Measurements from ENCODE around the gene OAT.

DNA sequence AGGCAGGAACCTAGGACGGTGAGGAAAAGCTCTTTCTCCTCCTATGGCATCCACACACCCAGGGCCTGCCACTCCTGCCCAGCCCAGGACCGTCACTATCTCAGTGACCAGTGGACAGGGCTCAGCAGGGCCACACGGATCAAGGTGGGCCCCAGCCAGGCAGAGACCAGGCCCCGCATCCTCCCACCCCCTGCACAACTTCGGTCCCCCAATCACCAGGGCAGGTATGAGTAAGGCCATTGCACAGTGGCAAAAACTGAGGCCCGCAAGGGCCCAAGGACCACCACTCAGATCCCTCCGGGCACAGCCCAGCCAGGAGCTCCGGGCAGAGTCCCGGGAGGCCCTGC is 30.3 kb downstream of the OAT start:
- TF ChIP-seq, protein P1, sequence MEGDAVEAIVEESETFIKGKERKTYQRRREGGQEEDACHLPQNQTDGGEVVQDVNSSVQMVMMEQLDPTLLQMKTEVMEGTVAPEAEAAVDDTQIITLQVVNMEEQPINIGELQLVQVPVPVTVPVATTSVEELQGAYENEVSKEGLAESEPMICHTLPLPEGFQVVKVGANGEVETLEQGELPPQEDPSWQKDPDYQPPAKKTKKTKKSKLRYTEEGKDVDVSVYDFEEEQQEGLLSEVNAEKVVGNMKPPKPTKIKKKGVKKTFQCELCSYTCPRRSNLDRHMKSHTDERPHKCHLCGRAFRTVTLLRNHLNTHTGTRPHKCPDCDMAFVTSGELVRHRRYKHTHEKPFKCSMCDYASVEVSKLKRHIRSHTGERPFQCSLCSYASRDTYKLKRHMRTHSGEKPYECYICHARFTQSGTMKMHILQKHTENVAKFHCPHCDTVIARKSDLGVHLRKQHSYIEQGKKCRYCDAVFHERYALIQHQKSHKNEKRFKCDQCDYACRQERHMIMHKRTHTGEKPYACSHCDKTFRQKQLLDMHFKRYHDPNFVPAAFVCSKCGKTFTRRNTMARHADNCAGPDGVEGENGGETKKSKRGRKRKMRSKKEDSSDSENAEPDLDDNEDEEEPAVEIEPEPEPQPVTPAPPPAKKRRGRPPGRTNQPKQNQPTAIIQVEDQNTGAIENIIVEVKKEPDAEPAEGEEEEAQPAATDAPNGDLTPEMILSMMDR (conservative IDR thresholded peaks at IDR 0.05; ENCODE audit: low read depth, low read length): no peak
- TF ChIP-seq EZH2 (IDR thresholded peaks at IDR 0.05; ENCODE audit: borderline replicate concordance, low read depth, low read length, poor library complexity, severe bottlenecking): no peak
